Tibial nerve (tissue), 4 donors: Measurements from ENCODE around the gene FATE1. TPM values are rescaled to one million over a fixed set of nuclear protein-coding genes. Genes with fewer than 3 reads are reported as not detected.

Source experiments
- DNase-seq, 2 donors: peaks; one replicate each; pipeline ENCODE4 v3.0.0-alpha.2; 2019; ENCODE audit warnings: low spot score in 2 of 2
- H3K27ac ChIP-seq, 4 donors: fragments of 200-600 bp; sonication (generic) in 3 of 4; one replicate each; pipeline ENCODE4 v1.5.1; 2017 to 2019; ENCODE audit warnings: mild to moderate bottlenecking in 1 of 4
- H3K27me3 ChIP-seq, 2 donors: fragments of 200-600 bp; sonication (generic) in 1 of 2; one replicate each; pipeline versions ENCODE4 v1.5.1 to v1.6.0; 2017 to 2019
- H3K36me3 ChIP-seq, 3 donors: fragments of 200-600 bp; sonication (generic); one replicate each; pipeline ENCODE4 v1.5.1; 2018 to 2019
- H3K4me1 ChIP-seq, 4 donors: fragments of 200-600 bp; sonication (generic) in 3 of 4; one replicate each; pipeline ENCODE4 v1.5.1; 2017 to 2019
- H3K4me3 ChIP-seq, 4 donors: fragments of 200-600 bp; sonication (generic) in 3 of 4; one replicate each; pipeline ENCODE4 v1.5.1; 2017 to 2019; ENCODE audit warnings: mild to moderate bottlenecking in 1 of 4, moderate library complexity in 1 of 4
- H3K9me3 ChIP-seq, 4 donors: fragments of 200-600 bp; sonication (generic) in 3 of 4; one replicate each; pipeline ENCODE4 v1.5.1; 2017 to 2019
- CTCF ChIP-seq, 5 experiments: fragments of 200-600 bp in 3 of 5; fragments of 450-650 bp in 2 of 5; sonication (generic) in 3 of 5; IDR thresholded peaks; one replicate each; pipeline ENCODE4 v1.5.1; 2016 to 2019; ENCODE audit warnings: antibody characterized with exemption in 5 of 5, mild to moderate bottlenecking in 3 of 5, moderate library complexity in 2 of 5
- EP300 ChIP-seq, 2 donors: sonication (generic); formaldehyde crosslinking; IDR thresholded peaks; one replicate each; pipeline ENCODE4 v1.6.1; 2017; ENCODE audit warnings: antibody characterized with exemption in 2 of 2, mild to moderate bottlenecking in 1 of 2
- POLR2A ChIP-seq, 2 donors: fragments of 450-650 bp; IDR thresholded peaks; one replicate each; pipeline ENCODE4 v1.6.1; 2017; ENCODE audit warnings: antibody characterized with exemption in 2 of 2, mild to moderate bottlenecking in 2 of 2, moderate library complexity in 2 of 2
- WGBS, 2 donors: methylation state at CpG; one replicate each; pipeline ENCODE4 v1.1.5; 2018; 5-methylcytosine and 5-hydroxymethylcytosine counted together
- total RNA-seq, 4 donors: library from RNA; depleted of rRNA; stranded (reverse); fragments of >200 nt; gene quantifications; one replicate each; pipeline ENCODE4 v1.1.0, GENCODE V29; 2016

The FATE1 gene
- total RNA-seq, 4 donors from 2014 or later: not detected

- Histone ChIP-seq H3K4me1 (no peaks in the 10 kb centered on the region), H3K27ac (no peak overlapping the region), H3K4me3 (no peak overlapping the region), H3K9me3 (no peaks in the 10 kb centered on the region), H3K27me3 (peaks cover 0 to 3% of the 10 kb centered on the region in 2 donors), H3K36me3 (no peaks in the 10 kb centered on the region)
- no peak for TF ChIP-seq CTCF (IDR thresholded peaks at IDR 0.05)
- no peak for TF ChIP-seq POLR2A (IDR thresholded peaks at IDR 0.05)
- no peak for TF ChIP-seq EP300 (IDR thresholded peaks at IDR 0.05)
- DNase-seq: no peak
- 56 to 57% methylated on average over 2 of the region's 2 CpGs for WGBS, 2 donors
These were observed 47.0 kb downstream of the FATE1 start for GRCh38 chrX:151762802-151763201.

- no peaks in the 10 kb centered on the region for H3K9me3 ChIP-seq
These were observed 47.9 kb downstream of the FATE1 start for GRCh38 chrX:151763711-151764110.

GRCh38 chrX:151765026-151765425 lies 49.2 kb downstream of the FATE1 start:
- Histone ChIP-seq H3K4me3 (no peak overlapping the region), H3K36me3 (no peaks in the 10 kb centered on the region), H3K9me3 (no peaks in the 10 kb centered on the region), H3K27ac (no peak overlapping the region), H3K4me1 (no peaks in the 10 kb centered on the region), H3K27me3 (peaks cover 0 to 3% of the 10 kb centered on the region in 2 donors)
- 89 to 92% methylated on average over 2 of the region's 2 CpGs for WGBS, 2 donors
- TF ChIP-seq EP300 (IDR thresholded peaks at IDR 0.05) (no peak), POLR2A (IDR thresholded peaks at IDR 0.05) (no peak), CTCF (IDR thresholded peaks at IDR 0.05) (no peak)
- DNase-seq: no peak

More at GRCh38 chrX:151763711-151764110, 47.9 kb downstream of the FATE1 start:
- Histone ChIP-seq H3K36me3 (no peaks in the 10 kb centered on the region), H3K27me3 (peaks cover 0 to 3% of the 10 kb centered on the region in 2 donors), H3K4me1 (no peaks in the 10 kb centered on the region), H3K4me3 (no peak overlapping the region), H3K27ac (no peak overlapping the region)
- 87 to 91% methylated on average over 6 to 8 of the region's 8 CpGs for WGBS, 2 donors
- TF ChIP-seq POLR2A (IDR thresholded peaks at IDR 0.05) (no peak), CTCF (IDR thresholded peaks at IDR 0.05) (no peak), EP300 (IDR thresholded peaks at IDR 0.05) (no peak)
- no peak for DNase-seq

GRCh38 chrX:151771726-151772125 lies 55.9 kb downstream of the FATE1 start:
- Histone ChIP-seq H3K4me3 (no peak overlapping the region), H3K36me3 (no peaks in the 10 kb centered on the region), H3K27ac (no peak overlapping the region), H3K27me3 (no peaks in the 10 kb centered on the region), H3K4me1 (no peaks in the 10 kb centered on the region), H3K9me3 (no peaks in the 10 kb centered on the region)
- TF ChIP-seq POLR2A (IDR thresholded peaks at IDR 0.05) (no peak), CTCF (IDR thresholded peaks at IDR 0.05) (no peak), EP300 (IDR thresholded peaks at IDR 0.05) (no peak)
- DNase-seq: no peak
- 86 to 90% methylated on average over 3 of the region's 3 CpGs for WGBS, 2 donors

Other genes with a start within 250 kb of the FATE1 start
- gene PASD1, start 152.4 kb upstream of the FATE1 start, total RNA-seq: not detected
- gene PRRG3, start 20.6 kb upstream of the FATE1 start, total RNA-seq: 10 to 100 TPM; 14.0 to 55.7 (median 15.9) TPM
- not detected for gene CNGA2, start 18.7 kb downstream of the FATE1 start, total RNA-seq
- gene MAGEA4, start 196.9 kb downstream of the FATE1 start, total RNA-seq: not detected